Stimulated activated CD4-positive, alpha-beta T cell treated with anti-CD3 and anti-CD28 coated beads, Interleukin-1b, Interleukin-23, amount 100 ng/mL, for 4 hours (primary cell): ENCODE results near the gene SLC25A53.
"Not testable (repeated sequence)": the region's sequence is repeated elsewhere in the genome, so short reads cannot be mapped to it uniquely, and the experiment has no call there.

ENCODE experiments used
- DNase-seq, 2 donors: peaks; one replicate each; pipeline ENCODE4 v3.0.0-alpha.2; 2020; ENCODE audit warnings: low read depth in 2 of 2

The SLC25A53 gene

GRCh38 chrX:104075778-104076445 is 80.9 kb downstream of the SLC25A53 start, which contains the start of gene TMSB15C:
Gene TMSB15C (minus strand): TSS chrX:104076236.
- not testable (repeated sequence) for DNase-seq

DNA sequence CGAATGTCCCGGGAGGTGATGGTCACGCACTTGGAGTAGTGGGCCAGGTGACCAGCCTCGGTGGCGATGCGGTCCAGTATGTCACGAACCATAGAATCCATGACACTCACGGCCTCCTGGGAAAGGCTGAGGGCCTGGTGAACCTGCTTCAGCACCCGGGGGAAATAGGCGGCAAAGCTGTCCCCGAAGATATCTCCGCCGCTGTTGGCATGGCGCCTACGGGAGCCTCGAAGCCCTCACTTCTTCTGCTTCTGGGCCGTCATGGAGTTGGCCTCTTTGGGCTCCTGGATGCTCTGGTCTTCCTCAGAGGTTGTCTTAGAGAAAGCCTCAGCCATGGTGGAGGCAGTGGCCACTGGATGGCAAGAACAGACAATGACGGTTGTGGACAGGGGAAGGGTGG is 94.2 kb downstream of the SLC25A53 start:
- DNase-seq: not testable (repeated sequence)

GRCh38 chrX:104054956-104055355 is 101.9 kb downstream of the SLC25A53 start:
- DNase-seq: not testable (repeated sequence)
